H9 (cell line): ENCODE measurements around the gene TRIM32. TPM values are rescaled to one million over a fixed set of nuclear protein-coding genes. Genes with fewer than 3 reads are reported as not detected.

ENCODE experiments used
- DNase-seq: peaks from one replicate; pipeline ENCODE4 v3.0.0-alpha.2; 2017
- H2AFZ ChIP-seq: one replicate; pipeline ENCODE4 v1.6.1; 2013; ENCODE audit warnings: mild to moderate bottlenecking, low read length, control low read depth, moderate library complexity
- H2AK5ac ChIP-seq: 2 replicates; pipeline ENCODE4 v1.6.1; 2013; ENCODE audit warnings: low read length, control low read depth, mixed read lengths; ENCODE audit not compliant: insufficient read length
- H2BK120ac ChIP-seq: one replicate; pipeline ENCODE4 v1.6.1; 2013; ENCODE audit warnings: low read depth, mild to moderate bottlenecking, low read length, control low read depth, inconsistent platforms; ENCODE audit not compliant: poor library complexity, severe bottlenecking
- H2BK12ac ChIP-seq: 2 replicates; pipeline ENCODE4 v1.6.1; 2013; ENCODE audit warnings: low read length, control low read depth, mixed read lengths, low read depth; ENCODE audit not compliant: insufficient read length
- H2BK15ac ChIP-seq: 2 replicates; pipeline ENCODE4 v1.6.1; 2013; ENCODE audit warnings: low read depth, low read length, control low read depth
- H2BK20ac ChIP-seq: one replicate; pipeline ENCODE4 v1.6.1; 2013; ENCODE audit warnings: low read depth, mild to moderate bottlenecking, low read length, control low read depth, inconsistent platforms; ENCODE audit not compliant: poor library complexity, severe bottlenecking
- H2BK5ac ChIP-seq: 2 replicates; pipeline ENCODE4 v1.6.1; 2013; ENCODE audit warnings: low read length, control low read depth, mixed read lengths; ENCODE audit not compliant: insufficient read length
- H3K14ac ChIP-seq: 2 replicates; pipeline ENCODE4 v1.6.1; 2013; ENCODE audit warnings: low read length, control low read depth; ENCODE audit not compliant: insufficient read depth
- H3K18ac ChIP-seq: 2 replicates; pipeline ENCODE4 v1.6.1; 2013; ENCODE audit warnings: low read depth, mild to moderate bottlenecking, mixed read lengths, low read length, control low read depth; ENCODE audit not compliant: insufficient read length
- H3K23ac ChIP-seq: 2 replicates; pipeline ENCODE4 v1.6.1; 2013; ENCODE audit warnings: low read length, control low read depth, mixed read lengths, low read depth; ENCODE audit not compliant: insufficient read length
- H3K23me2 ChIP-seq: 2 replicates; pipeline ENCODE4 v1.6.1; 2013; ENCODE audit warnings: low read depth, mild to moderate bottlenecking, mixed read lengths, low read length, control low read depth; ENCODE audit not compliant: insufficient read length, poor library complexity, severe bottlenecking
- H3K27ac ChIP-seq: 2 replicates; pipeline ENCODE4 v1.5.1; 2013; ENCODE audit warnings: low read length, control low read depth, mixed read lengths, low read depth; ENCODE audit not compliant: insufficient read length
- H3K27me3 ChIP-seq: 2 replicates; pipeline ENCODE4 v1.6.1; 2013; ENCODE audit warnings: low read length, control low read depth, inconsistent platforms; ENCODE audit not compliant: insufficient read depth
- H3K4ac ChIP-seq: 2 replicates; pipeline ENCODE4 v1.6.1; 2013; ENCODE audit warnings: low read depth, mild to moderate bottlenecking, control low read depth, inconsistent platforms, low read length, moderate library complexity
- H3K4me1 ChIP-seq: 2 replicates; pipeline ENCODE4 v1.6.1; 2013; ENCODE audit warnings: low read length, control low read depth, inconsistent platforms; ENCODE audit not compliant: insufficient read depth
- H3K4me2 ChIP-seq: 2 replicates; pipeline ENCODE4 v1.6.1; 2013; ENCODE audit warnings: low read length, control low read depth, mixed read lengths; ENCODE audit not compliant: insufficient read length, insufficient read depth
- H3K56ac ChIP-seq: 2 replicates; pipeline ENCODE4 v1.6.1; 2013; ENCODE audit warnings: low read depth, mild to moderate bottlenecking, mixed read lengths, low read length, control low read depth; ENCODE audit not compliant: insufficient read length
- H3K79me1 ChIP-seq: 2 replicates; pipeline ENCODE4 v1.6.1; 2013; ENCODE audit warnings: low read depth, mild to moderate bottlenecking, moderate library complexity, low read length, control low read depth, inconsistent platforms; ENCODE audit not compliant: insufficient read depth, poor library complexity, severe bottlenecking
- H3K79me2 ChIP-seq: 2 replicates; pipeline ENCODE4 v1.6.1; 2013; ENCODE audit warnings: low read length, control low read depth, inconsistent platforms; ENCODE audit not compliant: insufficient read depth
- H3K9ac ChIP-seq: 2 replicates; pipeline ENCODE4 v1.6.1; 2013; ENCODE audit warnings: low read length, control low read depth, mixed read lengths; ENCODE audit not compliant: insufficient read length; ENCODE audit errors: extremely low read depth
- H3K9me3 ChIP-seq: one replicate; pipeline ENCODE4 v1.6.1; 2013; ENCODE audit warnings: low read depth, low read length, inconsistent platforms; ENCODE audit not compliant: control insufficient read depth
- H3T11ph ChIP-seq: one replicate; pipeline ENCODE4 v1.6.1; 2013; ENCODE audit warnings: mild to moderate bottlenecking, low read length, control low read depth, inconsistent platforms
- H4K20me1 ChIP-seq: one replicate; pipeline ENCODE4 v1.6.1; 2013; ENCODE audit not compliant: control insufficient read depth, insufficient read length, insufficient read depth
- H4K5ac ChIP-seq: 2 replicates; pipeline ENCODE4 v1.6.1; 2013; ENCODE audit warnings: low read depth, mild to moderate bottlenecking, mixed read lengths, low read length, control low read depth; ENCODE audit not compliant: insufficient read length
- H4K8ac ChIP-seq: replicated peaks from 2 replicates; pipeline ENCODE4 v1.6.1; 2013; ENCODE audit warnings: low read length, control low read depth, mixed read lengths, low read depth; ENCODE audit not compliant: insufficient read length
- H4K91ac ChIP-seq: 2 replicates; pipeline ENCODE4 v1.6.1; 2013; ENCODE audit warnings: low read depth, mild to moderate bottlenecking, moderate library complexity, mixed read lengths, low read length, control low read depth; ENCODE audit not compliant: insufficient read length
- H3K27ac Mint-ChIP-seq, 3 experiments: 2 replicates in 2 of 3; 3 replicates in 1 of 3; pipeline ENCODE4 v1.8.0; 2020 to 2021; ENCODE audit warnings: mixed read lengths in 3 of 3, mild to moderate bottlenecking in 1 of 3, moderate library complexity in 1 of 3
- H3K27me3 Mint-ChIP-seq: 2 replicates; pipeline ENCODE4 v1.8.0; 2021; ENCODE audit warnings: low read depth, mild to moderate bottlenecking, moderate library complexity, mixed read lengths
- H3K36me3 Mint-ChIP-seq, 3 experiments: 2 replicates in 2 of 3; 3 replicates in 1 of 3; pipeline ENCODE4 v1.8.0; 2020 to 2021; ENCODE audit warnings: low read depth in 3 of 3, mixed read lengths in 3 of 3; ENCODE audit not compliant: insufficient read depth in 1 of 3
- H3K4me1 Mint-ChIP-seq, 2 experiments: 2 replicates each; pipeline ENCODE4 v1.8.0; 2020; ENCODE audit warnings: mixed read lengths in 2 of 2
- H3K4me3 Mint-ChIP-seq, 2 experiments: 2 replicates in 1 of 2; 3 replicates in 1 of 2; pipeline ENCODE4 v1.8.0; 2020 to 2021; ENCODE audit warnings: mild to moderate bottlenecking in 2 of 2, mixed read lengths in 2 of 2, moderate library complexity in 1 of 2
- H3K9me3 Mint-ChIP-seq, 2 experiments: 2 replicates in 1 of 2; 3 replicates in 1 of 2; pipeline ENCODE4 v1.8.0; 2020; ENCODE audit warnings: mild to moderate bottlenecking in 2 of 2, mixed read lengths in 2 of 2, moderate library complexity in 1 of 2
- CTCF ChIP-seq: fragments of 200-600 bp; sonication (generic); conservative IDR thresholded peaks from 3 replicates; pipeline ENCODE4 v1.8.0; 2021; ENCODE audit warnings: antibody characterized with exemption, mild to moderate bottlenecking
- WGBS: extraction: QIAGEN DNeasy Blood & Tissue Kit; methylation state at CpG from one replicate; pipeline ENCODE4 v1.1.7; 2013; ENCODE audit warnings: missing lambda C conversion rate, low lambda C conversion rate, mixed read lengths; ENCODE audit not compliant: insufficient read length; ENCODE audit errors: extremely low coverage; 5-methylcytosine and 5-hydroxymethylcytosine counted together
- total RNA-seq: library from RNA; stranded (reverse); gene quantifications from 2 replicates; pipeline ENCODE4 v1.2.1, GENCODE V29; 2021

TRIM32 gene
- total RNA-seq, 1 experiment from 2014 or later: 12.9 TPM

- H3T11ph ChIP-seq: no peak overlapping the region
- no peak overlapping the region for H3K14ac ChIP-seq
- H3K56ac ChIP-seq: no peak overlapping the region
- DNase-seq: no peak
- no peaks in the 10 kb centered on the region for H3K79me2 ChIP-seq
- H2BK12ac ChIP-seq: no peak overlapping the region
- no peaks in the 10 kb centered on the region for H3K27me3 ChIP-seq
- H4K8ac ChIP-seq: no peak overlapping the region
- no peaks in the 10 kb centered on the region for H3K9me3 Mint-ChIP-seq
- H3K23ac ChIP-seq: no peak overlapping the region
- no peak overlapping the region for H2BK5ac ChIP-seq
- no peaks in the 10 kb centered on the region for H4K20me1 ChIP-seq
- H3K27ac Mint-ChIP-seq: no peak overlapping the region
- H3K4me2 ChIP-seq: no peak overlapping the region
- H3K9ac ChIP-seq: no peak overlapping the region
- no peak overlapping the region for H3K4ac ChIP-seq
- H3K27me3 Mint-ChIP-seq: peaks cover 3% of the 10 kb centered on the region; the same call in 1 of the 2 replicates
- no peak for TF ChIP-seq CTCF
- no peaks in the 10 kb centered on the region for H3K79me1 ChIP-seq
- H3K4me1 Mint-ChIP-seq: peaks cover 18 to 31% of the 10 kb centered on the region in 2 experiments
- no peak overlapping the region for H4K91ac ChIP-seq
- H3K9me3 ChIP-seq: no peaks in the 10 kb centered on the region
- H3K4me3 Mint-ChIP-seq: no peak overlapping the region
- H3K36me3 Mint-ChIP-seq: peaks cover 0 to 4% (median 0%) of the 10 kb centered on the region in 3 experiments; a peak in 2 of 7 replicates
- H2AFZ ChIP-seq: no peak overlapping the region
- WGBS: no CpG with 5 or more reads among the region's 3 CpGs
- H2BK120ac ChIP-seq: no peak overlapping the region
- H4K5ac ChIP-seq: no peak overlapping the region
- no peak overlapping the region for H2BK15ac ChIP-seq
- H3K23me2 ChIP-seq: no peaks in the 10 kb centered on the region
- H3K4me1 ChIP-seq: 0 out of 2 replicates have a peak, but pooled peaks cover 3% of the 10 kb centered on the region
- no peak overlapping the region for H2BK20ac ChIP-seq
- H2AK5ac ChIP-seq: no peak overlapping the region
- H3K27ac ChIP-seq: no peak overlapping the region
- H3K18ac ChIP-seq: no peak overlapping the region
Observed at GRCh38 chr9:116721411-116721810, 34.3 kb downstream of the TRIM32 start.
